Ramos (cell line): Measurements from ENCODE around the gene DDIT4.

ENCODE experiments used
- in situ Hi-C: fragments of 300-500 bp; cut with MboI; formaldehyde crosslinking; loops from one replicate; pipeline ENCODE4 v1.14.3; 2022; ENCODE audit warnings: low sequenced_read_pairs; ENCODE audit not compliant: unreplicated experiment

DDIT4 gene

DNA sequence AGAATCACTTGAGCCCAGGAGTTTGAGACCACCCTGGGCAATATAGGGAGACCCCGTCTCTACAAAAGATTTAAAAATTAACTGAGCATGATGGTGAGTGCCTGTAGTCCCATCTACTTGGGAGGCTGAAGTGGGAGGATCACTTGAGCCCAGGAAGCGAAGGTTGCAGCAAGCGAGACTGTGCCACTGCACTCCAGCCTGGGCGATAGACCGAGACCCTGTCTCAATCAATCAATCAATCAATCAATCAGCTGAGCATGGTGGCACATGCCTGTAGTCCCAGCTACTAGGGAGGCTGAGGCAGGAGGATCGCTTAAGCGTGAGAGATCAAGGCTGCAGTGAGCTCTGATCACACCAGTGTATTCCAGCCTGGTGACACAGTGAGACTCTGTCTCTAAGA lies 40.5 kb downstream of the DDIT4 start:
- in situ Hi-C loops: no loop called here

DNA sequence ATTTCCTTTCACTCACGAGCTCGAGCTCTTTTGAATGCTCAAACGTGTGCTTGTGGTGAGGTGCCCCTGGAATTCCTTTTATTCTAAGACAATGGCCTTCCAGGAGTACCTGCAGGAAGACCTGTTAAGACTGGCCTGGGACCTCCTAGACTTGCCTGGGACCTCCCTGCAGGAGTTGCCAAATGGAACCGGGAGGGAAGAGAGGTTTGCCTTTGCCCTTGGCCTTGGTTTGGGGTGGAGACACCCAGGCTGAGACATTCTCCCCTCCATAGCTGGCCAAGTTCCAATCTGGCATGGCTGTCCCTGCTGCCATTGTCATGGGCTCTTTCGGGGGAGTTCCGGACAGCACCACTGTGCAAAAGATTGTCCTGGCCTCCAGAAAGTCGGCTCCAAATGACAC lies 41.3 kb downstream of the DDIT4 start:
- in situ Hi-C loops: no loop called here

DNA sequence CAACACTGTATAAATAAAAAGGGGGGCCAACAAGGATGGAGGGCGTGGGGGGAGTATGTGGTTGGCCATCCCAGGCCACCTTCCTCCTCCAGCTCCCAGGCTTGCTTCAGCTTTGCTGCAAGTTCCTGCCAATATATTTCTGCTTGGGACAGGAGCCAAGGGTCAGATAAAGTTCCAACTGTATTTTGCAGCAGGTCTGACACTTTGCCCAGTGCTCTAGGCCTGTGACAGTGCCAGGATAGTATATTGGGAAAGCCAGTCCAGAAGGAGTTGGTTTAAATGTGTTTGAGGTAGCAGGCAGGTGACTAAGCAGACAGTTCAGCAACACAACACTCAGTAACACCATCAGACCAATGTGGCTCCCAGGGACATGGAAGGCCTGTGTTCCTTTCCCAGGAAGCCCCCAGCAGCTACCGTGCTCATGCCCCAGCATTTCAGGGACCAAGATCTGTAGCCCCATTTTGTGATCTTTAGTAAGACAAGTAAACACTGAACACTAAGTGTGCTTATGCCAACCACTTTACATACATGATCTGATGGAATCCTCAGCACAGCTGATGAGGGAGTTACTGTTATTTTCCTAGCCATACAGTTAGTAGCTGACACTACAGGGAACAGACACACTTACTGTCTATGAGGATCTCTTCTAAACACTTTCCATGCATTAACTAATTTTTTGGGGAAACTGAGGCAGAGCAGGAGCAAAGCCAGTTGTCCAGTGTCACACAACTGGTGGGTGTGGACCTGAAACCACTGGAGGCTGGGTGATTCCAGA lies 42.1 kb downstream of the DDIT4 start:
- in situ Hi-C loops: no loop called here

DNA sequence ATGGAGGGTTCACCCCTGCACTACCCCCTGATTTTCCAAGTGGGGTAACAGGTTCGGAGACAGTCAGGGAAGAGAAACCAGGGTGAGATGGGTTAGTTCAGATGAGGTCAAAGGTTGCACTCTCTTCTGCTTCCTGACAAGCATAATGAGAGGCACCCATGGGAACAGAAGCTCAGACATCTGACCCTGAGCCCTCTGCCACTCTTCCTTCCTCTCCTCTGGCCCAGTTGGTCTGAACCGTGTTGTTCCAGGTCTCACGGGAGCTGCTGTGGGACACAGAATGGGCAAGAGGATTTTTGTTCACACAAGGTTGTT lies 42.6 kb downstream of the DDIT4 start:
- in situ Hi-C loops: no loop called here

DNA sequence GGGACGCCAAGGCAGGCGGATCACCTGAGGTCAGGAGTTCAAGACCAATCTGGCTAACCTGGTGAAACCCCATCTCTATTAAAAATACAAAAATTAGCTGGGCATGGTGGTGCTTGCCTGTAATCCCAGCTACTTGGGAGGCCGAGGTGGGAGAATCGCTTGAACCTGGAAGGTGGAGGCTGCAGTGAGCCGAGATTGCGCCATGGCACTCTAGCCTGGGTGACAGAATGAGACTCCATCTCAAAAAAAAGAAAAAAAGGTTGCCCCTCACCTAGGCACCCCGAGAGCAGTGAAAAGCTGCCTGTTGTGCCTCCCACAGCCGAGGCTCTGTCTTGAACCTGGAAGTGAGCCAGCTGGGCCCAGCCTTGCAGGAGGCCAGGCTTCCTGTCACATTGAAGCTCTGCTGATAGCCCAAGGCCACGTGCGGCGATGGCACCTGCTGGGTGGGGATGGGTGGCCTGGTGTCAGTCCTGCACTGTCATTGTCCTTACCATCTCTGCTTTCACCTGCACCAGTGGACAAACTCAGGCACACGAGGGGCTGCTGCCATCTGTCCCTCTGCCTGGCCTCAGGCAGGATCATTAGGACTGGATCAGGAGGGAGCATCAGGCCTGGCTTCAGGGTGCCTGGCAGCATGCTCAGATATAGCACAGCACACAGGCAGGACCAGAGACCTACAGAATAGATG lies 43.2 kb downstream of the DDIT4 start:
- in situ Hi-C loops: no loop called here

DNA sequence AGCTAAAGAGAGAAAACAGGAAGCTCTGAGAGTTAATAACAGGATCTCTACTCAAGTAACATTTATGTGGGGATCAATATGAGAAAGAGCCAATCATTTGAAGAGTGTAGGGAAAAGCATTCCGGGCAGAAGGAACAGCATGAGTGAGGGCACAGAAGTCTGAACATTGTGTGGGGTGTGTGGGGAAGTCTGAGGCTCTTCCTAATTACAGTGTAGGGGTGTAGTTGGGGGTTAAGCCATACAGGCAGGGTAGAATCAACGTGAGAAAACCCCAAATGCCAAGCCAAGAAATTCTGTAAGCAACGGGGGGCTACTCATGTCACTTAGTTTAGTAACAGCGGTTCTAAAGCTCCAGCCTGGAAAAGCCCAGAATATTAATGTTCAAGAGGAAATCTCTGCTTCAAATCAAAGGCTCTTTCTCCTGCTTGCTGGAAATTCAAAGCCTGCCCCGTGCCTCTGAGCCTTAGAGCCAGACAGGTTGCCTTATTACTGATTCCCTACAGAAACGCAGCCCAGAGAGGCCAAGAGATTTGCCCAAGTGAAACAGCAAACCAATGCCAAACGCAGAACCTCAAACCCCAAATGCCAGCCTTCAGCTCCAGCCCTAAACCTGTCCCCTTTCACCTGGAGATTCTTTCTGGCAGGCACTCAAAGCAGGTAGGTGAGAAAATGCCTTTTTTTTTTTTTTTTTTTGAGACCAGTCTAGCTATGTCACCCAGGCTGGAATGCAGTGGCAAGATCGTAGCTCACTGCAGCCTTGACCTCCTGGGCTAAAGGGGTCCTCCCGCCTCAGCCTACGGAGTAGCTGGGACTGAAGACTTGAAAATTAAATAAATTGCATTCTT lies 44.9 kb downstream of the DDIT4 start:
- in situ Hi-C loops: no loop called here

DNA sequence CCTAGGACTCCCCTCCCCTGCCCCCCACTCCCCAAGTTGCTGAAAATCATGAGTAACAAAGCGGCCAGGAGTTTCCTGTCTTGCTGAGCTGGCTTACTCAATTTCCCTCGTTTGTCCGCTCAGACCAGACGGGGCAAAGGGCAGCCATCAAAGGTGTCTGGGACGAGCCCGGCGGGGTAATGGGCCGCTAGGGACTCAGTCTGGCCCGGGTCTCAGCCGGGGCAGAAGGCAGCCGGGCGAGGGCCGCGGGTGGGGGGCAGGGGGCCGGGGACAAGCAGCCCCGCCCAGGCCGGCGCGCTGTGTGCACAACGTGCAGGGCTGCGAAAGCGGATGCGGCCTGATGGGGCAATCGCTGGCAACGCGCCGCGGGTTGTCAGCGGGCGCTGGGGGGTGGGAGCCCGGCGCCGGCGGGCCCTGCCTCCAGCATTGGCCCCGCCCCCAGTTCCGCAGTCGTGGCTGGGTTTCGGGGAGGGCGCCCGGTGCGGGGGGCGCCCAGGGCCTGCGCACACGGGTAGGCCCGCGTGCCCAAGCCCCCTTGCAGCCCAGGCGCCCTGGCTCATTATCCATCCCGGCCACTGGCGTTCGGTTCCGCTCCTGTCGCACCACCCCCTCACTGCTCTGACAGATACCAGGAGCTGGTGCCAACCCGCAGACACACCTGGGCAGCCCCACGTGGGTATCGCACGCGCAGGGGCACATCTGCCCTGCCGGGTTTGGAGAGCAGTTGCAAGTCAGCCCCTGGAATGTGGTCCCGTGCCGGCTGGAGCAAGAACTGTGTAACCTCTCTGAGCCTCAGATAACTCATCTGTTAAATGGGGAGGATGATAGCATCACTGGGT lies 45.9 kb downstream of the DDIT4 start:
- in situ Hi-C loops: no loop called here

DNA sequence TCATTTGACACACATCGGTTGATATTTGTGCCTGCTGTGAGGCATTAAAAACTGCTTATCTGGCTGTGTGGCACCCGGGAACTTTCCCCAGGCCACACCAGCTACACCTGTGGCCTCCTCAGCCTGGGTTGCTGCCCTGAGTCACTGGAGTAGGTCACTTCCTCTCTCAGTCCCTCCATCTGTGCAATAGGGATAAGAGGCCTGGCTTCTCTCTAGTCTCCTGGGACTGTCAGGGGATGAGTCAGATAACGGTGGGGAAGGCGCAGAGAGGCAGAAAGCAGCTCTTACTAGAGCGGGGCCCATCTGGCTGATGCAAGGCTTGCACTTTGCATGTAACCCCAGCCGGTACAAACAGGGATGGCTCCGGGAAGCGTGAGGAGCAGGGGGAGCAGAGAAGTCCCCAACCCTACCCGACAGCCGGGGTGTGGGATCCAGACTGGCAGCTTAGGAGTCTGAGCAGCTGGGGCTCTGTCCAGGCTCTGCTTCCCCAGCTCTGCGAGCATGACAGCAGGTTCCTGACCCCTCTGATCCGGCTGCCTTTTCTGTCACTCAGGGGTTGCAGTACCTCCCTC lies 47.0 kb downstream of the DDIT4 start:
- in situ Hi-C loops: no loop called here

DNA sequence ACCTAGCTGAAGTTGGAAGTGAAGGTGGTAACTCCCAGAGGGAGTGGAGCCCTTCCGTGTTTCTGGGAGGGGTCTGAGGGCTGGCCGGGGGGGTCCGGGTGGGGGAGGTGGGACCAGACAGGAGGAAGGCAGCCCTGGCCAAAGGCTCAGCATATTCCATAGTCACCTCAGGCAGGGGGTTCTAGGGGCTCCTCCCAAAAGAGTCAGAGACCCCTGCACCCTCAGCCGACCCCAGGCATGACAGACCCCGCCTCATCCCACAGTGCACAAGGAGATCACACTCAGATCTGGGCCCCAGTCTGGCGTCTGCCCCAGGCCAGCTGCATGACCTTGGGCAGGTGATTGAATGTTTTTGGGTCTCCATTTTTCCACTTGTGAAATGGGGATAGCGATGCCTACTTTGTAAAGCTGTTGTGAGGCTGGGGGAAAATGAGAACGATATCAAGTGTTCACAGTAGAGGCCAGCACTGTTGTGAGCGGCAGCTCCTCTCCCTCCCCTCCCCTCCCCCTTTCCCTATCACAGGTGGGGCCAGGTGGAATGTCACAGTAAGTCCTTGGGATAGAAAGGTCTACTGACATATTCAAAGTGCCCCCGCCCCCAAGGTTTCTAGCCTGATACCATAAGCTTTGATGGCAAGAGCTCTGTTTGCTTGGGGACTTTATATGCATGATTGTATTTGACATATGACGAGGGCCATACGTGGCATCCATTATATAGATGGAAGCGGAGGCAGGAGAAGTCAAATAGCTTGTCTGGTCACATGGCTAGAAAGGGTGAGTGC lies 47.7 kb downstream of the DDIT4 start:
- in situ Hi-C loops: no loop called here

DNA sequence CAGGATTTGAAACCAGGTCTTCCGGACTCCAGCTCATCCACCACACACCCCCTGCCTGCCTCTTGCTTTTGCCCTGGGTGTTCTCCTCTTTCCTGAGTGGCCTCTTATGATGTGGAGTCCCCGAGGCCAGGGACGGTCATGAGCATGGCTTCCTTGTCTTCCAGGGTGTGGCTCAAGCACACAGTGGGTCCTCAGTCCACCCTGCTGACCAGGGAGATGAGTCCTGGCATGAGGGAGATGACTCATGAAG lies 48.2 kb downstream of the DDIT4 start:
- in situ Hi-C loops: no loop called here

DNA sequence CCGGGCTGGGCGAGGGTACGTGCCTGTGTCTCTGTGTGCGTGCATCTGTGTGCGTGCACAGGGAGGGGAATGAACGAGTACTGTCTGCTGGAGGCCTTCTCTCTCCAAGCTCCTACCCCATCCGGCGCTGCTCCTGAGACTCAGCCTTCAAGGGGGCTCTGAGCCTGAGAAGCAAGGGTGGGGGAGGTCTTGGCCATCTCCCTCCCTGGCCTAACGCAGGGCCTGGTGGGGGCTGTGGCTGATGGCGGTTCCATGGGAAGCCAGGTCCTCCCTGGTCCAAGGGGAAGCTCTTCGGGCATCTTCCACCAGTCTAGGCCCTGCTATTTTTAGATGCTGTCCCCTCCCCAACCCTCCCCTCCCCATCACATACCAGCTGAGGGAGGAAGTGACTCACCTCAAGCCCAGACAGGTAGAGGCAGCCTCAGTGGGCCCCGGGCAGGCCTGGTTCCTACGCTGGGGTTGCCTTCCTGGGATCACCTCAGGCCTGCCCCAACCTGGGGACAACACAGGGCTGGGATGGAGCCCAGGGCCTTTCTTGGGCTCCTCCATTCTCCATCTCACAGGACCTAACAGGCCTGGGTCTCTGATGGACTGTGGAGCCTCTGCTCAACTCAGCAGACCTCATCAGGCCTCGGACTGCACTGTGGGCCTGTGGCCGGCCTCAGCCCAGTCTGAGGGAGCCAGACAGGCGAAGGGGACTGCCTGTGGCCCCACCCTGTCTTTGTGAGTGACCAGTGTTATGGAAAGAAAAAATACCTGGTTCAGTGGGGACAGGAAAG lies 48.7 kb downstream of the DDIT4 start:
- in situ Hi-C loops: no loop called here

DNA sequence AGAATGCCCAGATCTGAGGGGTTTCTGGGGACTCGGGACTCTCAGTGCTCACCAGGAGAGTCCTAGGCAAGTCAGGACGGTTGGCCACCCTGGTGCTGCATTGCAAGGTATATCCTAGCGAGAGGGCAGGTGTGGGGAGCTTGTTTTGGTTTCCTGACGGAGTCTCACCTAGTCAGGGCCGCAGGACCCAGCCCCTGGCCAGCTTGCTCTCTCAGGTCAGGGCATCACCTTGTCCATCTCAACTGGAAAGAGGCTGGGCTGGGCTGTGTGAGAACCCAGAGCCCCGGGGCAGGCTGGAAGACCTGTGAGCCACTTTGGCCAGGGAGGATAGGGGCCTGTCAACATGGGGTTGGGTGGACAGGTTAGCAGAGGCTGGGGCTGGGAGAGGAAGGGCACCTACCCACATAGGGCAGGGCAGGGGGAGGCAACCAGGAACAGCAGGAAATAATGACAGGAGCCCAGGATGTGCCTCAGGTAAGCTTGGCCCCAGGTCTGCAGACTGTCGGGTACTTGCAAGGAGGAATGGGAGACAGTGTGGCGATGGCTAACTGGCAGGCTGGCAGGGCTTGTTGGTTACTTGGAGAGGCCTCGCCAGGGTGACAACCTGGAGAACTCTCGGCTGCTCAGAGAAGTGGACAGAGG lies 49.5 kb downstream of the DDIT4 start:
- in situ Hi-C loops: no loop called here

DNA sequence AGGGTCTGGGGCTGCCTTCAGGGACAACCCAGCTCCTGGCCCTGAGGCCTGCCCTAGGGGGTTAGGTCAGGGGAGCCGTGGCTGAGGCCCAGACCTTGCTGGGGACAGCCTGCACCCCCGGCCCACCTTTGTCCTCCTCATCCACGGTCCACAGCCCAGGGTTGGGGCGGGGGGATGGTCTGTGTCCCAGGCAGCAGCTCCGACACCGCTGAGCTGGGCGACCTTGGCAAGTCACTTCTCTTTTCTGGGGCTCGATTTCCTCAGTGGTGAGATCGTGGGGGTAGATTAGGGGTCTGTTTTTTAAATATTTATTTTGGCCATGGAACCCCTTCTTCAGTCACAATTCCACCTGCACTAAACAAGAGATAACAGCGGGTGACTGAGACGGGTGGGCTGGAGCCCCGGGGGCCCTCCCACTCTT lies 50.1 kb downstream of the DDIT4 start:
- in situ Hi-C loops: no loop called here
